Measurements from ENCODE around the gene AOPEP.

Gene AOPEP

DNA sequence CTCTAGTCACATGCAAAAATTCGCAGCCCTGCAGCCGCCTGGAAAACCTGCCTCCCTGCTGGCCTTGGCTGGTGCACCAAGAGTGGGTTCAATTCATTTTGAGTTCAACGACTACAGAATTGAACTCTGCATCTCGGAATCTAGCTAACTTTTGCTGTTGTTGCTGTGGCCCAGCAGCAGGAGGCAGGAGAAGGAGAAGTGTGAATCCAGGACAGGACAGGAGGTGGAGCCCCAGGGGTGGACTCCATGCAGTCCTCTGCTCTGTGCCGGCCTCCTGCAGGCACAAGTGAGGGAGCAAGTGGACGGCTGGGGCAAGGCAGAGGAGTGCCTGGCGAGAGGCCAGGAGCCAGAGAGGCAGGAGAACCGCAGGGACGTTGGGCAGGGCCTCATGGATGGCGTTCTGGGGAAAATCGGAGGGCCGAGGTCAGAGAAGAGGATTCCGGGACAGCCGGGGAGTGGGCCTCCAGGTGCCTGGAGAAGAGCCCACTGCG is 376.8 kb downstream of the AOPEP start:
- Histone ChIP-seq H3K27me3 (ENCODE audit: low read depth, low read length) (no peaks in the 10 kb centered on the region), H3K36me3 (ENCODE audit: control insufficient read depth in 1 of 2, insufficient read depth in 2 of 2, low read length in 2 of 2) (peaks cover 5 to 11% of the 10 kb centered on the region in 2 donors), H3K9me3 (ENCODE audit: control insufficient read depth in 1 of 2, low read length in 2 of 2) (no peaks in the 10 kb centered on the region), H3K27ac (ENCODE audit: low read length) (no peak overlapping the region), H3K4me1 (ENCODE audit: control insufficient read depth in 1 of 2, insufficient read depth in 2 of 2, low read length in 2 of 2) (peaks cover 6 to 52% of the 10 kb centered on the region in 2 donors), H3K4me3 (ENCODE audit: low read depth in 1 of 2, low read length in 2 of 2) (no peak overlapping the region)

DNA sequence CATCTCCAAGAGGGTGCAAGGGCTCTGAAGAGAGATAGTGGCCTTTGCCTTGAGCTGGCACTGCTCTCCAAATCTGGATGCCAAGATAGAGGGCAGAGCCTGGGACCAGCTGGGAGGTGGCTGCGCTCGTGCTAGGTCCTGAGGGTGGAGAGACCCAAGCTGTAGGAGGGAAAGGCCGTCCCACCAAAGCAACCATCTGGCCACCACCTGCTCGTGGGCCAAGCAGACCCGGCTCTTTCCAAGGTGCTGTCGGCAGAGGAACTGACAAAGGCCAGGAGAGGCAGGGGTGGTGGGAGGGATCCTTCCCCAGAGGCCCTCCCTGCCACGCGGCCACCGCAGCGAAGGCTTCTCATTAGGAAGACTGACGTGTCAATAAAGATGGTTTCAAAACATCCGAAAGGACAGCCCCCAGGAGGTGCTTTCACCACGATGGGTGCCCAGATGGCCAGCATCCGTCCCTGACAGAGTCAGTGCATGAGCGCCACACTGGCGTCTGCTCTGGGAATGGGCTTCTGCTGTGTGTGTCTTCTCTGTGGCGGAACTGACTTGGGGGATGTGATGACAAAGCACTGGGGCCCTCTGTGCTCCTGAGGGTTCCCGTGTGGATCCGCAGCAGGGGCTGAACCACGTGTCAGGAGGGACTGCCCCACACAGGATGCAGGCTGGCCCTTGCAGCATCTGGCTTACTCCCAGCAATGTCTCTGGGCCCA is 377.5 kb downstream of the AOPEP start:
- Histone ChIP-seq H3K36me3 (ENCODE audit: control insufficient read depth in 1 of 2, insufficient read depth in 2 of 2, low read length in 2 of 2) (peaks cover 5 to 14% of the 10 kb centered on the region in 2 donors), H3K27me3 (ENCODE audit: low read depth, low read length) (no peaks in the 10 kb centered on the region), H3K4me1 (ENCODE audit: control insufficient read depth in 1 of 2, insufficient read depth in 2 of 2, low read length in 2 of 2) (peaks cover 6 to 52% of the 10 kb centered on the region in 2 donors), H3K27ac (ENCODE audit: low read length) (no peak overlapping the region), H3K9me3 (ENCODE audit: control insufficient read depth in 1 of 2, low read length in 2 of 2) (no peaks in the 10 kb centered on the region), H3K4me3 (ENCODE audit: low read depth in 1 of 2, low read length in 2 of 2) (no peak overlapping the region)

DNA sequence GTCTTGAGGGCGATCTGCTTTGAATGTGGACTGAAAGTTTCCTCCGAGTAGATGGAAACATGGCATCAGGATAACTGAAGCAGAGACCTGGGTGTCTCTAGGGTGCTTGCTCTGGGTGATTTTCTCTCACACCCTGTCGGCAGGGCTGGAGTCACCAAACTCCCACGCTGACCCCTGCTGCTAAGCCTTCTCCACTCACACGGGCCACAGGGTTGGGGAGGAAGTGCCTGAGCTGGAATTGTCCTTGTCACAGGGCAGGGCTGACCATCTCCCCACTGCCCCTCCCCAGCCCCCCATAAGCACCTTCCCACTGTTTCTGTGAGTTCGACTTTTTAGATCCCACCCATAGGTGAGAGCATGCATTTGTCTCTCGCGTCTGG is 378.1 kb downstream of the AOPEP start:
- Histone ChIP-seq H3K9me3 (ENCODE audit: control insufficient read depth in 1 of 2, low read length in 2 of 2) (no peaks in the 10 kb centered on the region), H3K4me3 (ENCODE audit: low read depth in 1 of 2, low read length in 2 of 2) (no peak overlapping the region), H3K27ac (ENCODE audit: low read length) (no peak overlapping the region), H3K27me3 (ENCODE audit: low read depth, low read length) (no peaks in the 10 kb centered on the region), H3K4me1 (ENCODE audit: control insufficient read depth in 1 of 2, insufficient read depth in 2 of 2, low read length in 2 of 2) (peaks cover 6 to 48% of the 10 kb centered on the region in 2 donors), H3K36me3 (ENCODE audit: control insufficient read depth in 1 of 2, insufficient read depth in 2 of 2, low read length in 2 of 2) (peaks cover 7 to 19% of the 10 kb centered on the region in 2 donors)

DNA sequence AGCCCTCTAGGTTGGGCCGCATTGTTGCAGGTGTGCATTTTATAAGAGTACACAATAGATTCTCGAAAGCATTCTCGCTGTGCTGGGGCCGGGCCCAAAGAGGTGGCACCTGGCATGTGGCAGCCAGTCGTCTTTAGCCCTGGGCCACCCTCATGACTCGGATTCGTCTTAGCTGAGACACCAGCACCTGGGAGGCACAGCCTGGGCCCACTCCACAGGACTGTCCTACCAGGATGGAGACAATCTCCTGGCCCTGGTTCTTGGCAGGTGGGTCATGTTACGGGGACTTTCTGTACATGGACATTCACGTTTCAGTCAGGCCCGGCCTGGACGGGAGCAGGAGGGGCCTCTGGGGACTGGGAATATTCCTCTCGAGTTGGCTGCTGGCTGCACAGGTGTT is 378.5 kb downstream of the AOPEP start:
- Histone ChIP-seq H3K9me3 (ENCODE audit: control insufficient read depth in 1 of 2, low read length in 2 of 2) (no peaks in the 10 kb centered on the region), H3K36me3 (ENCODE audit: control insufficient read depth in 1 of 2, insufficient read depth in 2 of 2, low read length in 2 of 2) (peaks cover 10 to 20% of the 10 kb centered on the region in 2 donors), H3K27ac (ENCODE audit: low read length) (no peak overlapping the region), H3K4me3 (ENCODE audit: low read depth in 1 of 2, low read length in 2 of 2) (no peak overlapping the region), H3K4me1 (ENCODE audit: control insufficient read depth in 1 of 2, insufficient read depth in 2 of 2, low read length in 2 of 2) (peaks cover 6 to 44% of the 10 kb centered on the region in 2 donors), H3K27me3 (ENCODE audit: low read depth, low read length) (no peaks in the 10 kb centered on the region)

DNA sequence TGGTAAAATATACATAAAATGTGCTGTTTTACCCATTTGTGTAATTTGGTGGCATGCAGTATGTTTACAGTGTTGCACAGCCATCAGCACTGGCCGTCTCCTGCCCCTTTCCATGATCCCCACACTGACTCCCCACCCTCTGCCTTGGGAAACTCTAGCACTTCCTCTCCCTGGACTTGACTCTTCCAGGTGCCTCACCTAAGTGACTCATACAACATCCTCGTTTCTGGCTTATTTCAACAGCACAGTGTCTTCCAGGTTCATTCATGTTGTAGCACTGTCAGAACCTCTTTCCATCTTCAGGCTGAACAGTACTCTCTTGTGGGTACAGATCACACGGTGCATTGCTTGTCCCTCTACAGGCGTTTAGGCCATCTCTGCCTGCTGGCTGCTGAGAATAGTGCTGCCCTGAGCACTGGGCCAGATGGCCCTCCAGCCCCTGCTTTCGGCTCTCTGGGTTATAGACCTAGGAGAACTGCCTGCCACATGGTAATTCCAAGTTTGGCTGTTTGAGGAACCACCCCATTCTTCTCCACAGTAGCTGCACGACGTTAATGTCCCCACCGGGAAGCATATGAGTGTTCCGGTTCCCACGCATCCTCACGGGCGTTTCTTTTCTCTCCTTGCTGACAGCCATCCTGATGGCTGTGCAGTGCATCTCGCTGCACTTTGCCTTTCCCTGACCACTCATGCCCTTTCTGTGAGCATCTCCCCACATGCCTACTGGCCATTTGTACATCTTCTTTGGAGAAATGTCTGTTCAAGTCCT is 379.2 kb downstream of the AOPEP start:
- peaks cover 10 to 16% of the 10 kb centered on the region in 2 donors for H3K36me3 ChIP-seq (ENCODE audit: control insufficient read depth in 1 of 2, insufficient read depth in 2 of 2, low read length in 2 of 2)
- no peaks in the 10 kb centered on the region for H3K27me3 ChIP-seq (ENCODE audit: low read depth, low read length)
- no peak overlapping the region for H3K4me3 ChIP-seq (ENCODE audit: low read depth in 1 of 2, low read length in 2 of 2)
- H3K27ac ChIP-seq (ENCODE audit: low read length): no peak overlapping the region
- no peaks in the 10 kb centered on the region for H3K9me3 ChIP-seq (ENCODE audit: control insufficient read depth in 1 of 2, low read length in 2 of 2)
- peaks cover 6 to 39% of the 10 kb centered on the region in 2 donors for H3K4me1 ChIP-seq (ENCODE audit: control insufficient read depth in 1 of 2, insufficient read depth in 2 of 2, low read length in 2 of 2)

DNA sequence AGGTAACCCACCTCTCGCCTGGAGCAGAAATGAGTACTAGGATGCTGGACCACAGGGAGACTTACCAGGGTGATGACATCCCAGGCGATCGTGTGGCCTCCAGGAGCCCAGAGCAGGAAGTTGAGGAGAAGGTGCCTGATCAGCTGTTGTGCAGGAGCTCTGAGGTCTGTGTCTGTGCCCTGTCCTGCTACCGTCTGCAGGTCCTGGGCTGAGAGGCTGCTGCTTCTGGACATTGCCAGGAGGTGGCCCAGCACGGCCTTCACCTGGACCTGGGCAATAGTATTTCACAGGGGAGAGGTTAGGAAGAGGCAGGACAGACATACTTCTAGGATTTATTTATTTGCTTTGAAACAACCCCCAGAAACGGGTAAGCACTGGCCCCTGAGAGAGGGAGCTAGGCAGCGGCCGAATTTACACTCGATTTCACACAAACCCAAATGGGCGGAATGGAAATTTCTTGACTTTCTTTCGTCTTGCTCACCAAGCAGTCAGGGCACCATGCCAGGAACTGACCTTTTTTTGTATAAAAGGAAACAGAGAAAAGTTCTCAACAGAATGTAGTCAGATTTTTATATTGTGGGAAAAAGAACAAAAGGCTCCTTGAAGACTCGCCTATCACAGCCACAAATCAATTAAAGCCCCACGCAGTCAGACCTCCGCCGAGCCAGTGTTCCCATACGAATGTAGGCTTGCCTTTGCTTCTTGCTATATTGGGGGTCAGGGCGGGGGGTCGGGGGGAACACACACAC is 380.7 kb downstream of the AOPEP start:
- H3K36me3 ChIP-seq (ENCODE audit: control insufficient read depth in 1 of 2, insufficient read depth in 2 of 2, low read length in 2 of 2): peaks cover 10 to 30% of the 10 kb centered on the region in 2 donors
- H3K9me3 ChIP-seq (ENCODE audit: control insufficient read depth in 1 of 2, low read length in 2 of 2): no peaks in the 10 kb centered on the region
- peak overlapping the region; percentile 11 for H3K27ac ChIP-seq (ENCODE audit: low read length)

DNA sequence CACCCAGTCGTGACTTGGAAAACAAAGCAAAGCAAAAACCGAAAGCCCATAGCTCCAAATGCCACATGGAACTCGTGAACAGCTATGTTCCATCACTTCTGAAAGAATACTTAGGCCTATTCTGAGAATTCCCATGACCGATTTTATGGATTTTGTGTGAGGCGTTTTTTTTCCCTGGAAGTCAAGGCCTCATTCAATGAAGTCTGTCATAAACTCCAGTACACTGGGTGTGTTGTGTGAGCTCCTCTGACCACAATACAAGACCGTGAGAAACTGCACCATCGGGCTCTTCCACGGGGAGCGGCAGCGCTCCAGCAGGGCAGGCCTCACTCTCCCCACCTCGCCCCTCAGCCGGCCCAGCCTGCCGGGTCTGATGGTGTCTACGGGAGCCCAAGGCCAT is 381.5 kb downstream of the AOPEP start:
- Histone ChIP-seq H3K27ac (ENCODE audit: low read length) (no peak overlapping the region), H3K4me3 (ENCODE audit: low read depth in 1 of 2, low read length in 2 of 2) (no peak overlapping the region), H3K9me3 (ENCODE audit: control insufficient read depth in 1 of 2, low read length in 2 of 2) (no peaks in the 10 kb centered on the region), H3K27me3 (ENCODE audit: low read depth, low read length) (no peaks in the 10 kb centered on the region), H3K4me1 (ENCODE audit: control insufficient read depth in 1 of 2, insufficient read depth in 2 of 2, low read length in 2 of 2) (peaks cover 0 to 25% of the 10 kb centered on the region in 2 donors), H3K36me3 (ENCODE audit: control insufficient read depth in 1 of 2, insufficient read depth in 2 of 2, low read length in 2 of 2) (peaks cover 12 to 38% of the 10 kb centered on the region in 2 donors)

More for the DNA sequence above, 380.7 kb downstream of the AOPEP start:
- Histone ChIP-seq H3K27me3 (ENCODE audit: low read depth, low read length) (no peaks in the 10 kb centered on the region), H3K4me1 (ENCODE audit: control insufficient read depth in 1 of 2, insufficient read depth in 2 of 2, low read length in 2 of 2) (peaks cover 4 to 31% of the 10 kb centered on the region in 2 donors), H3K4me3 (ENCODE audit: low read depth in 1 of 2, low read length in 2 of 2) (no peak overlapping the region)

DNA sequence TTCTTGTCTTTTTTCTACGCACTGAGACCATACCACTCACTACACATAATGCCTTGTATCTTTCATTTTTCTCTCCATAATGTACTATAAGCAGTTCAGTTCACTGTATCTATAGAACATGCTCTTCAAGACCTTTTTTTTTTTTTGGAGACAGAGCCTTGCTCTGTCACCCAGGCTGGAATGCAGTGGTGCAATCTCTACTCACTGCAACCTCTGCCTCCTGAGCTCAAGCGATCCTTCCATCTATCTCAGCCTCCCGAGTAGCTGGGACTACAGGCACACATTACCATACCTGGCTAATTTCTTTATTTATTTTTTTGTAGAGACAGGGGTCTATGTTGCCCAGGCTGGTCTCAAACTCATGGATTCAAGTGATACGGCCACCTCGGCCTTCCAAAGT is 382.3 kb downstream of the AOPEP start:
- Histone ChIP-seq H3K4me1 (ENCODE audit: control insufficient read depth in 1 of 2, insufficient read depth in 2 of 2, low read length in 2 of 2) (peaks cover 0 to 17% of the 10 kb centered on the region in 2 donors), H3K4me3 (ENCODE audit: low read depth in 1 of 2, low read length in 2 of 2) (no peak overlapping the region), H3K9me3 (ENCODE audit: control insufficient read depth in 1 of 2, low read length in 2 of 2) (no peaks in the 10 kb centered on the region), H3K27me3 (ENCODE audit: low read depth, low read length) (no peaks in the 10 kb centered on the region), H3K36me3 (ENCODE audit: control insufficient read depth in 1 of 2, insufficient read depth in 2 of 2, low read length in 2 of 2) (peaks cover 15 to 39% of the 10 kb centered on the region in 2 donors), H3K27ac (ENCODE audit: low read length) (no peak overlapping the region)

DNA sequence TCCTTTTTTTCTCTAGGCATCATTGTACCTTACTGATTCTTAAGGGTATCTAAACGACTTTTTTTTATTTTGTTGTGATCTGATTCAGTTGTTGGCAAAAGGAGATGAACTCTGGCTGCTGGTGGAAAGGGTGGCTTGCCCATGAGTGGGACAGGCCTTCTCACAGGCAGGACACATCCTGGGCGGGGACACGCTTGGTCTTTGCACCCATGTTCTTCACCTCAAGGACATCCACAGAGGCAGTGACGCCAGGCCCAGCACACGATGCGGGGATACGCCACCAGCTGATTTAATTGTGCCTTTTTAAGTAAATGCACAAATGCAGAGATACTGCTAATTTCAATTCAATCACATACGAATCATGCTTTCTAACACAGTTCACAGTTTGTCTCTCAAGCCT is 383.0 kb downstream of the AOPEP start:
- Histone ChIP-seq H3K4me1 (ENCODE audit: control insufficient read depth in 1 of 2, insufficient read depth in 2 of 2, low read length in 2 of 2) (peaks cover 0 to 10% of the 10 kb centered on the region in 2 donors), H3K27me3 (ENCODE audit: low read depth, low read length) (no peaks in the 10 kb centered on the region), H3K4me3 (ENCODE audit: low read depth in 1 of 2, low read length in 2 of 2) (no peak overlapping the region), H3K27ac (ENCODE audit: low read length) (no peak overlapping the region), H3K36me3 (ENCODE audit: control insufficient read depth in 1 of 2, insufficient read depth in 2 of 2, low read length in 2 of 2) (peaks cover 15 to 39% of the 10 kb centered on the region in 2 donors), H3K9me3 (ENCODE audit: control insufficient read depth in 1 of 2, low read length in 2 of 2) (no peaks in the 10 kb centered on the region)

DNA sequence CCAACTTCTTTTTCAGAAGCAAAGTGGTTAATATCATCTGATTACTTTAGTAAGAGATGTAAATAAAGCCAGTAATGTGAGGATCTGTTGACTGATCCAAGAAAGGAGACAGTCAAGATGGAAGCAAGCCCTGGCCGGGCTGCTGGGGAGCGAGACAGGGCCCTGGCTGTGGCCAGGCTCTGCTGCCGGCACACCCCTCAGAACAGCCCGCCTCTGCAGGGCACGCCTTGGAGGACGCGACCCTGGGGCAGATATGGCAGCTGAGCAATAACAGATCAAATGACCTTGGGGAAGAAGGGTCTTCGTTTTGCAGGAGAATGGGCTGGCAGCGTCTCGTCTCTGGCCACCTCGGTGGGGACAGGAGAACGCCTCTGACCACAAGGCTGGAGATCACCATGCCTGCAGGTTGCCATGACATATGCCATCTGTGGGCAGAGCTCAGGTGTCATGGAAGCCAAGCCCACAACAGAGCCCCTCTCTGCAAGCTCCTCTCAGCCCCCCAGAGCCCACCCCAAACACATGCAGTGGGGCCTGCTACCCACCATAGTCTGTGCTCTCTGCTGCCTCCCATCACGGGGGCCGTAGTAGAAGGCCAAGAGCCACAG is 384.5 kb downstream of the AOPEP start:
- H3K27ac ChIP-seq (ENCODE audit: low read length): no peak overlapping the region

More for the DNA sequence above, 384.5 kb downstream of the AOPEP start:
- H3K9me3 ChIP-seq (ENCODE audit: control insufficient read depth in 1 of 2, low read length in 2 of 2): no peaks in the 10 kb centered on the region
- no peak overlapping the region for H3K4me3 ChIP-seq (ENCODE audit: low read depth in 1 of 2, low read length in 2 of 2)
- H3K27me3 ChIP-seq (ENCODE audit: low read depth, low read length): no peaks in the 10 kb centered on the region
- peaks cover 15 to 39% of the 10 kb centered on the region in 2 donors for H3K36me3 ChIP-seq (ENCODE audit: control insufficient read depth in 1 of 2, insufficient read depth in 2 of 2, low read length in 2 of 2)
- H3K4me1 ChIP-seq (ENCODE audit: control insufficient read depth in 1 of 2, insufficient read depth in 2 of 2, low read length in 2 of 2): peaks cover 0 to 10% of the 10 kb centered on the region in 2 donors
